Islet of Langerhans (tissue), 1 donor: ENCODE data around the gene NME2.

Experiments
- FAIRE-seq: peaks from one replicate; lab custom pipeline; 2011; peaks lifted over from hg19 to GRCh38; lab: Jason Lieb, UNC

NME2 gene

GRCh38 chr17:51214920-51215319 lies 48.7 kb downstream of the NME2 start:
- FAIRE-seq, result no peak

GRCh38 chr17:51217946-51218345 lies 51.7 kb downstream of the NME2 start:
- FAIRE-seq, result no peak

- no peak for FAIRE-seq
Observed at GRCh38 chr17:51221322-51221721, 55.1 kb downstream of the NME2 start.
